Uterus (tissue), 2 donors: Measurements from ENCODE around the gene SLC8A1.

Source experiments
- CTCF ChIP-seq, 4 experiments: fragments of 200-600 bp in 2 of 4; fragments of 450-650 bp in 2 of 4; sonication (generic) in 2 of 4; IDR thresholded peaks; one replicate each; pipeline ENCODE4 v1.5.1; 2016 to 2019; ENCODE audit warnings: antibody characterized with exemption in 4 of 4, mild to moderate bottlenecking in 2 of 4, moderate library complexity in 1 of 4
- POLR2A ChIP-seq, 2 donors: fragments of 450-650 bp; IDR thresholded peaks; one replicate each; pipeline ENCODE4 v1.6.1; 2016; ENCODE audit warnings: antibody characterized with exemption in 2 of 2, mild to moderate bottlenecking in 1 of 2, moderate library complexity in 1 of 2

- TF ChIP-seq CTCF (IDR thresholded peaks at IDR 0.05) (no peak), POLR2A (IDR thresholded peaks at IDR 0.05) (no peak)
These were observed 11.2 kb upstream of the SLC8A1 start for GRCh38 chr2:40463112-40463511.
